Karpas-422 (cell line): ENCODE measurements around the gene SF3A1. TPM values are rescaled to one million over a fixed set of nuclear protein-coding genes. Genes with fewer than 3 reads are reported as not detected.
A peak's percentile ranks its signal among the peaks of the same experiment; 100 is the strongest.
"Not testable (repeated sequence)": the region's sequence is repeated elsewhere in the genome, so short reads cannot be mapped to it uniquely, and the experiment has no call there.

ENCODE experiments used
- DNase-seq: peaks from one replicate; pipeline ENCODE4 v3.0.0-alpha.2; 2015
- H2AFZ ChIP-seq: fragments of 200-600 bp; sonication (generic); 2 replicates; pipeline ENCODE4 v1.6.1; 2014; ENCODE audit warnings: antibody characterized with exemption, low read length, mixed read lengths
- H3K27ac ChIP-seq: fragments of 200-600 bp; sonication (generic); 2 replicates; pipeline ENCODE4 v1.5.1; 2014; ENCODE audit warnings: mild to moderate bottlenecking, low read length, moderate library complexity
- H3K27me3 ChIP-seq: fragments of 200-600 bp; sonication (generic); 2 replicates; pipeline ENCODE4 v1.6.1; 2014; ENCODE audit warnings: low read length, mixed read lengths
- H3K36me3 ChIP-seq: fragments of 200-600 bp; sonication (generic); 2 replicates; pipeline ENCODE4 v1.6.1; 2014; ENCODE audit warnings: low read length, mixed read lengths; ENCODE audit not compliant: insufficient read depth
- H3K4me1 ChIP-seq: fragments of 200-600 bp; sonication (generic); 2 replicates; pipeline ENCODE4 v1.6.1; 2014; ENCODE audit warnings: mild to moderate bottlenecking, low read length, mixed read lengths
- H3K4me2 ChIP-seq: fragments of 200-600 bp; sonication (generic); 2 replicates; pipeline ENCODE4 v1.6.1; 2014; ENCODE audit warnings: low read length, low read depth, mild to moderate bottlenecking; ENCODE audit not compliant: poor library complexity, severe bottlenecking
- H3K4me3 ChIP-seq: fragments of 200-600 bp; sonication (generic); 2 replicates; pipeline ENCODE4 v1.5.1; 2014; ENCODE audit warnings: mild to moderate bottlenecking, antibody characterized with exemption, low read length, mixed read lengths
- H3K79me2 ChIP-seq: fragments of 200-600 bp; sonication (generic); 2 replicates; pipeline ENCODE4 v1.6.1; 2014; ENCODE audit warnings: mild to moderate bottlenecking, low read length, mixed read lengths
- H3K9ac ChIP-seq: fragments of 200-600 bp; sonication (generic); 2 replicates; pipeline ENCODE4 v1.6.0; 2014; ENCODE audit warnings: low read length
- H3K9me2 ChIP-seq: fragments of 200-600 bp; sonication (generic), shearing (Covaris generic); replicated peaks from 2 replicates; pipeline ENCODE4 v1.6.0; 2014; ENCODE audit warnings: mild to moderate bottlenecking, low read length, moderate library complexity; ENCODE audit not compliant: insufficient read depth
- H3K9me3 ChIP-seq: fragments of 300-700, 200-600 bp; sonication (generic); 2 replicates; pipeline ENCODE4 v1.6.1; 2014; ENCODE audit warnings: low read length, mixed read lengths
- H4K20me1 ChIP-seq: fragments of 200-600 bp; sonication (generic); 2 replicates; pipeline ENCODE4 v1.6.1; 2014; ENCODE audit warnings: mild to moderate bottlenecking, antibody characterized with exemption, low read length, low read depth; ENCODE audit not compliant: insufficient read depth
- total RNA-seq: library from RNA; depleted of rRNA; stranded (reverse); fragments of >200 nt; shearing (Covaris generic); gene quantifications from 2 replicates; pipeline ENCODE4 v1.2.3, GENCODE V29; 2014; ENCODE audit warnings: low replicate concordance; rRNA removed

The SF3A1 gene
- 79.0 and 111 TPM in 2 replicates for total RNA-seq

- peak; percentile 95 for DNase-seq
- Histone ChIP-seq H3K4me3 (peak within 1 kb of the TSS; percentile 91), H3K79me2 (peaks cover 48% of the 10 kb centered on the region), H3K9ac (peak within 1 kb of the TSS; percentile 90), H3K9me3 (no peaks in the 10 kb centered on the region), H2AFZ (peak within 1 kb of the TSS; percentile 91), H3K27ac (peak within 1 kb of the TSS; percentile 19; the same call in 1 of the 2 replicates), H3K4me1 (peaks cover 23% of the 10 kb centered on the region), H3K27me3 (no peaks in the 10 kb centered on the region), H3K4me2 (peak within 1 kb of the TSS; percentile 82), H3K36me3 (peaks cover 17% of the 10 kb centered on the region; the same call in 1 of the 2 replicates), H4K20me1 (peaks cover 25% of the 10 kb centered on the region), H3K9me2 (no peaks in the 10 kb centered on the region)
Measured at GRCh38 chr22:30356449-30357235, at the start of gene SF3A1, which contains the start of gene CCDC157. Gene SF3A1 (minus strand): TSS chr22:30356894. CDS start chr22:30356792, 102 bp downstream. Gene CCDC157 (plus strand): TSS chr22:30357007. CDS start chr22:30366001, 8,994 bp downstream.

- Histone ChIP-seq H3K27ac (no peak overlapping the region), H3K4me3 (no peak overlapping the region), H3K4me1 (no peaks in the 10 kb centered on the region), H3K9me3 (no peaks in the 10 kb centered on the region), H3K9ac (no peak overlapping the region), H3K36me3 (peaks cover 11% of the 10 kb centered on the region), H3K79me2 (no peaks in the 10 kb centered on the region), H4K20me1 (no peaks in the 10 kb centered on the region), H3K27me3 (no peaks in the 10 kb centered on the region), H3K4me2 (no peak overlapping the region), H3K9me2 (no peaks in the 10 kb centered on the region), H2AFZ (no peak overlapping the region)
- DNase-seq: no peak
Measured at GRCh38 chr22:30406400-30406799, 49.7 kb upstream of the SF3A1 start.

- Histone ChIP-seq H3K4me2 (no peak overlapping the region), H3K79me2 (no peaks in the 10 kb centered on the region), H3K4me1 (no peaks in the 10 kb centered on the region), H3K36me3 (peaks cover 11% of the 10 kb centered on the region), H3K4me3 (no peak overlapping the region), H3K27ac (no peak overlapping the region), H3K9ac (no peak overlapping the region), H3K9me3 (no peaks in the 10 kb centered on the region), H2AFZ (no peak overlapping the region), H4K20me1 (no peaks in the 10 kb centered on the region), H3K9me2 (no peaks in the 10 kb centered on the region), H3K27me3 (no peaks in the 10 kb centered on the region)
- DNase-seq: no peak
Measured at GRCh38 chr22:30405731-30406130, 49.0 kb upstream of the SF3A1 start.

GRCh38 chr22:30404307-30404706 is 47.6 kb upstream of the SF3A1 start:
- H3K36me3 ChIP-seq: peaks cover 10% of the 10 kb centered on the region
- no peaks in the 10 kb centered on the region for H3K4me1 ChIP-seq
- no peaks in the 10 kb centered on the region for H3K27me3 ChIP-seq
- no peak overlapping the region for H2AFZ ChIP-seq
- no peaks in the 10 kb centered on the region for H3K9me3 ChIP-seq
- H3K79me2 ChIP-seq: peaks cover 4% of the 10 kb centered on the region; the same call in 1 of the 2 replicates
- H3K4me3 ChIP-seq: no peak overlapping the region
- DNase-seq: no peak
- no peaks in the 10 kb centered on the region for H4K20me1 ChIP-seq
- H3K27ac ChIP-seq: no peak overlapping the region
- H3K9ac ChIP-seq: no peak overlapping the region
- H3K9me2 ChIP-seq: no peaks in the 10 kb centered on the region
- no peak overlapping the region for H3K4me2 ChIP-seq

GRCh38 chr22:30402766-30403104 is 46.0 kb upstream of the SF3A1 start:
- H3K4me3 ChIP-seq, H3K4me2 ChIP-seq, H3K9ac ChIP-seq, H3K27me3 ChIP-seq, H2AFZ ChIP-seq, H4K20me1 ChIP-seq, H3K4me1 ChIP-seq, H3K9me3 ChIP-seq, H3K9me2 ChIP-seq, H3K36me3 ChIP-seq, DNase-seq, H3K27ac ChIP-seq: not testable (repeated sequence)
- H3K79me2 ChIP-seq: peaks cover 17% of the 10 kb centered on the region

- Histone ChIP-seq H3K4me1 (peaks cover 10% of the 10 kb centered on the region), H3K27me3 (no peaks in the 10 kb centered on the region), H3K36me3 (peaks cover 8% of the 10 kb centered on the region; the same call in 1 of the 2 replicates), H3K9me2 (no peaks in the 10 kb centered on the region), H3K9ac (no peak overlapping the region), H3K4me3 (no peak overlapping the region), H3K27ac (no peak overlapping the region), H3K9me3 (no peaks in the 10 kb centered on the region), H3K79me2 (peaks cover 21% of the 10 kb centered on the region), H2AFZ (no peak overlapping the region), H3K4me2 (no peak overlapping the region), H4K20me1 (no peaks in the 10 kb centered on the region)
- DNase-seq: no peak
Measured at GRCh38 chr22:30402028-30402765, 45.5 kb upstream of the SF3A1 start.

GRCh38 chr22:30401024-30401423 is 44.3 kb upstream of the SF3A1 start:
- not testable (repeated sequence) for H3K9me3 ChIP-seq, H3K9ac ChIP-seq, H2AFZ ChIP-seq, H4K20me1 ChIP-seq, H3K27me3 ChIP-seq, DNase-seq, H3K4me2 ChIP-seq, H3K36me3 ChIP-seq, H3K9me2 ChIP-seq, H3K4me3 ChIP-seq, H3K27ac ChIP-seq
- Histone ChIP-seq H3K79me2 (peaks cover 24% of the 10 kb centered on the region), H3K4me1 (peaks cover 14% of the 10 kb centered on the region)

GRCh38 chr22:30400159-30400558 is 43.5 kb upstream of the SF3A1 start:
- Histone ChIP-seq H3K9me3 (no peaks in the 10 kb centered on the region), H3K4me2 (no peak overlapping the region), H2AFZ (no peak overlapping the region), H3K27me3 (no peaks in the 10 kb centered on the region), H4K20me1 (no peaks in the 10 kb centered on the region), H3K9ac (no peak overlapping the region), H3K36me3 (0 out of 2 replicates have a peak, but pooled peaks cover 4% of the 10 kb centered on the region), H3K79me2 (peaks cover 24% of the 10 kb centered on the region), H3K27ac (no peak overlapping the region), H3K4me3 (no peak overlapping the region), H3K4me1 (peaks cover 14% of the 10 kb centered on the region), H3K9me2 (no peaks in the 10 kb centered on the region)
- no peak for DNase-seq
